Hepatocyte (in vitro differentiated cells): ENCODE data around the gene SPEG. TPM values are rescaled to one million over a fixed set of nuclear protein-coding genes. Genes with fewer than 3 reads are reported as not detected.

Source experiments
- DNase-seq: peaks from one replicate; pipeline ENCODE4 v3.0.0-alpha.2; 2016; ENCODE audit warnings: low spot score
- H2AFZ ChIP-seq: fragments of 200-600 bp; sonication (generic); 2 replicates; pipeline ENCODE4 v1.6.0; 2016; ENCODE audit warnings: antibody characterized with exemption, mild to moderate bottlenecking
- H3K27ac ChIP-seq: fragments of 200-600 bp; sonication (generic); 2 replicates; pipeline ENCODE4 v1.5.1; 2016; ENCODE audit warnings: mild to moderate bottlenecking
- H3K27me3 ChIP-seq: fragments of 200-600 bp; sonication (generic); 2 replicates; pipeline ENCODE4 v1.6.1; 2016
- H3K36me3 ChIP-seq: fragments of 200-600 bp; sonication (generic); replicated peaks from 2 replicates; pipeline ENCODE4 v1.5.1; 2016; ENCODE audit warnings: low read depth; ENCODE audit not compliant: insufficient read depth
- H3K4me1 ChIP-seq: fragments of 200-600 bp; sonication (generic); 2 replicates; pipeline ENCODE4 v1.5.1; 2016; ENCODE audit warnings: mild to moderate bottlenecking, moderate library complexity; ENCODE audit not compliant: insufficient read depth
- H3K4me2 ChIP-seq: fragments of 200-600 bp; sonication (generic); 2 replicates; pipeline ENCODE4 v1.6.0; 2016
- H3K4me3 ChIP-seq: fragments of 200-600 bp; sonication (generic); 2 replicates; pipeline ENCODE4 v1.5.1; 2016; ENCODE audit warnings: mild to moderate bottlenecking
- H3K79me2 ChIP-seq: fragments of 200-600 bp; sonication (generic); 2 replicates; pipeline ENCODE4 v1.6.0; 2017; ENCODE audit warnings: mild to moderate bottlenecking
- H3K9me2 ChIP-seq: fragments of 200-600 bp; sonication (generic); replicated peaks from 2 replicates; pipeline ENCODE4 v1.6.0; 2017; ENCODE audit warnings: mild to moderate bottlenecking; ENCODE audit not compliant: insufficient read depth
- H3K9me3 ChIP-seq: fragments of 200-600 bp; sonication (generic); 2 replicates; pipeline ENCODE4 v1.5.1; 2016; ENCODE audit warnings: low read depth, mild to moderate bottlenecking
- H4K20me1 ChIP-seq: fragments of 200-600 bp; sonication (generic); 2 replicates; pipeline ENCODE4 v1.6.0; 2016; ENCODE audit warnings: mild to moderate bottlenecking; ENCODE audit not compliant: insufficient read depth, poor library complexity, severe bottlenecking
- CTCF ChIP-seq: fragments of 200-600 bp; sonication (generic); IDR thresholded peaks from 2 replicates; pipeline ENCODE4 v1.5.1; 2016; ENCODE audit warnings: antibody characterized with exemption, mild to moderate bottlenecking; ENCODE audit not compliant: poor library complexity
- EZH2 ChIP-seq: fragments of 200-600 bp; sonication (generic); IDR thresholded peaks from 2 replicates; pipeline ENCODE4 v1.6.1; 2016; ENCODE audit warnings: antibody characterized with exemption, mild to moderate bottlenecking, borderline replicate concordance
- EZH2phosphoT487 ChIP-seq: fragments of 200-600 bp; sonication (generic); IDR thresholded peaks from one replicate; pipeline ENCODE4 v1.6.1; 2018; ENCODE audit warnings: antibody characterized with exemption, mild to moderate bottlenecking, low read depth, moderate library complexity; ENCODE audit not compliant: unreplicated experiment, severe bottlenecking
- WGBS: methylation state at CpG from one replicate; pipeline ENCODE4 v1.1.6; 2016; ENCODE audit warnings: low lambda C conversion rate; ENCODE audit errors: missing lambda C conversion rate; 5-methylcytosine and 5-hydroxymethylcytosine counted together
- polyA plus RNA-seq: library from polyadenylated mRNA; unstranded; fragments of >200 nt; fragmentation: Nextera tagmentation; extraction: Ambion mirVana; gene quantifications from 2 replicates; pipeline ENCODE4 v1.2.1, GENCODE V29; 2016
- total RNA-seq: library from RNA; depleted of rRNA; stranded (reverse); fragments of >200 nt; gene quantifications from 2 replicates; pipeline ENCODE4 v1.2.3, GENCODE V29; 2014

SPEG gene
- total and polyA plus RNA-seq, 2 experiments from 2014 or later = 21.6 to 40.0 TPM

DNA sequence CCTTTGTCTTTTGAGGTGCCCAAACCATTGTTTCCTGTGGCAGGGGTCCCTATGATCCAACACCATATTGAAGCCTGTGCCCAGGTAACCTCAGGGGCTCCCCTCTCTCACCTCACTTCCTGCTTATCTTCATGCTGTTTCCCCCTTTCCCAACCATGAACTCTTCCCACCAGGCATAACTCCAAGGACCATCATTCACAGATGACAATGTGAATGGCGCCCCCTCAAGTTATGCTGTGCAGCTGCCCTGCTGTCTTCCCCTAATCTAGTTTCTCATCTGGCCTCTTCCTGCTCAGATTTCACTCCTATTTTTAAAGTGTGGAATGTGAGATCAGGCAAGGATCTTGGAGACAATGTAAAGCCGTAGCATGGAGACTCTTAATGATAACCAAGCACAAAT, 65.5 kb downstream of the SPEG start:
- no peaks in the 10 kb centered on the region for H3K9me3 ChIP-seq
- no peak for DNase-seq
- no peaks in the 10 kb centered on the region for H4K20me1 ChIP-seq
- no peaks in the 10 kb centered on the region for H3K9me2 ChIP-seq
- H3K4me2 ChIP-seq = peak overlapping the region; percentile 84
- no peak overlapping the region for H3K27ac ChIP-seq
- H3K4me1 ChIP-seq = peaks cover 23% of the 10 kb centered on the region
- peaks cover 12% of the 10 kb centered on the region for H3K79me2 ChIP-seq
- no peak overlapping the region for H3K4me3 ChIP-seq
- no peaks in the 10 kb centered on the region for H3K36me3 ChIP-seq
- peaks cover 23% of the 10 kb centered on the region for H3K27me3 ChIP-seq
- H2AFZ ChIP-seq = no peak overlapping the region
- peak; percentile 18 for TF ChIP-seq CTCF
- TF ChIP-seq EZH2phosphoT487 = no peak
- WGBS = 79% methylated on average over 2 of the region's 2 CpGs

DNA sequence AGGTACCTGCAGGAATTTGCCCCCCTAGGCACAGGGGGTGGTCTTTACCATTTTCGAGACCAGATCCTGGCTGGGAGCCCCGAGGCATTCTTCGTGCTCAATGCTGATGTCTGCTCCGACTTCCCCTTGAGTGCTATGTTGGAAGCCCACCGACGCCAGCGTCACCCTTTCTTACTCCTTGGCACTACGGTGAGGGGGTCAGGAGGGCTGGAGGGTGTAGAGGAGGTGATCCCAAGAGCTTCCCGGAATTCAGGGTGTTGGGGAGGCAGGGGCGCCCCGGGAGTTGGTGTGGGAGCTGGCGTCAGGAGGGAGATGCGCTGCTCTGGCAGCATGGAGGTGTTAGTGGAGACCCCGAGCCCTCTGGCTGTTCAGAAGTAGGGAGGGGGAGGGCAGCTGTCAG, 67.2 kb downstream of the SPEG start:
- no peak overlapping the region for H2AFZ ChIP-seq
- H3K4me1 ChIP-seq = peaks cover 22% of the 10 kb centered on the region
- H3K36me3 ChIP-seq = no peaks in the 10 kb centered on the region
- H3K4me3 ChIP-seq = no peak overlapping the region
- H3K79me2 ChIP-seq = peaks cover 12% of the 10 kb centered on the region
- no peak overlapping the region for H3K27ac ChIP-seq
- H3K9me2 ChIP-seq = no peaks in the 10 kb centered on the region
- no peak for DNase-seq
- no peak overlapping the region for H3K4me2 ChIP-seq
- H3K9me3 ChIP-seq = no peaks in the 10 kb centered on the region
- TF ChIP-seq CTCF (no peak), EZH2 (no peak), EZH2phosphoT487 (no peak)
- peaks cover 8% of the 10 kb centered on the region for H3K27me3 ChIP-seq
- WGBS = 86% methylated on average over 14 of the region's 14 CpGs
- no peaks in the 10 kb centered on the region for H4K20me1 ChIP-seq

- Histone ChIP-seq H3K9me3 (no peaks in the 10 kb centered on the region), H3K4me2 (no peak overlapping the region), H3K4me3 (no peak overlapping the region), H3K27me3 (peaks cover under 1% of the 10 kb centered on the region), H3K79me2 (peaks cover 12% of the 10 kb centered on the region), H3K9me2 (no peaks in the 10 kb centered on the region), H3K36me3 (no peaks in the 10 kb centered on the region), H4K20me1 (no peaks in the 10 kb centered on the region), H2AFZ (no peak overlapping the region), H3K4me1 (peaks cover 15% of the 10 kb centered on the region), H3K27ac (no peak overlapping the region)
- DNase-seq = no peak
- TF ChIP-seq CTCF (no peak), EZH2 (no peak), EZH2phosphoT487 (no peak)
Measured at GRCh38 chr2:219502618-219503017, 68.0 kb downstream of the SPEG start.

GRCh38 chr2:219505585-219505984, 70.9 kb downstream of the SPEG start:
- Histone ChIP-seq H2AFZ (no peak overlapping the region), H3K9me3 (no peaks in the 10 kb centered on the region), H3K4me3 (no peak overlapping the region), H3K27me3 (no peaks in the 10 kb centered on the region), H3K4me1 (peaks cover 20% of the 10 kb centered on the region), H3K27ac (no peak overlapping the region), H3K4me2 (no peak overlapping the region), H3K36me3 (no peaks in the 10 kb centered on the region), H4K20me1 (no peaks in the 10 kb centered on the region), H3K9me2 (no peaks in the 10 kb centered on the region), H3K79me2 (no peaks in the 10 kb centered on the region)
- 88% methylated on average over 9 of the region's 9 CpGs for WGBS
- TF ChIP-seq EZH2 (no peak), CTCF (no peak), EZH2phosphoT487 (no peak)
- no peak for DNase-seq
